Osteoblast (primary cell): ENCODE data around the gene AGBL4. TPM values are rescaled to one million over a fixed set of nuclear protein-coding genes. Genes with fewer than 3 reads are reported as not detected.
A peak's percentile ranks its signal among the peaks of the same experiment; 100 is the strongest.

Source experiments
- DNase-seq: peaks from one replicate; pipeline ENCODE4 v3.0.0; 2011; ENCODE audit warnings: low spot score, mixed read lengths; ENCODE audit not compliant: insufficient read length; ENCODE audit errors: missing footprints
- H2AFZ ChIP-seq: 2 replicates; pipeline ENCODE4 v1.6.0; 2011; ENCODE audit warnings: mild to moderate bottlenecking, low read length
- H3K27ac ChIP-seq: 2 replicates; pipeline ENCODE4 v1.5.1; 2011; ENCODE audit warnings: mild to moderate bottlenecking, low read depth, low read length, moderate library complexity
- H3K27me3 ChIP-seq: 2 replicates; pipeline ENCODE4 v1.6.0; 2012; ENCODE audit warnings: mild to moderate bottlenecking, control low read depth, inconsistent platforms, low read length, moderate library complexity; ENCODE audit not compliant: insufficient read depth
- H3K36me3 ChIP-seq: 2 replicates; pipeline ENCODE4 v1.5.1; 2011; ENCODE audit warnings: mild to moderate bottlenecking, low read length, control low read depth, moderate library complexity; ENCODE audit not compliant: insufficient read depth
- H3K4me1 ChIP-seq: 2 replicates; pipeline ENCODE4 v1.5.1; 2011; ENCODE audit warnings: mild to moderate bottlenecking, low read length, control low read depth, moderate library complexity; ENCODE audit not compliant: insufficient read depth
- H3K4me2 ChIP-seq: 2 replicates; pipeline ENCODE4 v1.6.0; 2011; ENCODE audit warnings: mild to moderate bottlenecking, low read length; ENCODE audit not compliant: insufficient read depth
- H3K4me3 ChIP-seq: fragments of 200-600 bp; sonication (generic); 3 replicates; pipeline ENCODE4 v1.5.1; 2012; ENCODE audit warnings: mild to moderate bottlenecking, low read length, inconsistent platforms; ENCODE audit not compliant: insufficient read depth
- H3K79me2 ChIP-seq: 2 replicates; pipeline ENCODE4 v1.6.0; 2012; ENCODE audit warnings: mild to moderate bottlenecking, low read length, control low read depth, inconsistent platforms; ENCODE audit not compliant: insufficient read depth
- H3K9me3 ChIP-seq: 2 replicates; pipeline ENCODE4 v1.5.1; 2011; ENCODE audit warnings: low read depth, low read length, control low read depth
- H4K20me1 ChIP-seq: 2 replicates; pipeline ENCODE4 v1.6.0; 2012; ENCODE audit warnings: mild to moderate bottlenecking, low read length, control low read depth; ENCODE audit not compliant: insufficient read depth
- total RNA-seq: library from RNA; depleted of rRNA; stranded (reverse); fragments of >200 nt; gene quantifications from 2 replicates; pipeline ENCODE4 v1.2.3, GENCODE V29; 2012
- TF ChIP-seq, protein P1 (sequence below): IDR thresholded peaks from 2 replicates; pipeline ENCODE4 v1.5.1; 2011; ENCODE audit warnings: mild to moderate bottlenecking, low read depth, low read length, moderate library complexity; ENCODE audit errors: extremely low read depth

The AGBL4 gene
- total RNA-seq, 1 donor = not detected

DNA sequence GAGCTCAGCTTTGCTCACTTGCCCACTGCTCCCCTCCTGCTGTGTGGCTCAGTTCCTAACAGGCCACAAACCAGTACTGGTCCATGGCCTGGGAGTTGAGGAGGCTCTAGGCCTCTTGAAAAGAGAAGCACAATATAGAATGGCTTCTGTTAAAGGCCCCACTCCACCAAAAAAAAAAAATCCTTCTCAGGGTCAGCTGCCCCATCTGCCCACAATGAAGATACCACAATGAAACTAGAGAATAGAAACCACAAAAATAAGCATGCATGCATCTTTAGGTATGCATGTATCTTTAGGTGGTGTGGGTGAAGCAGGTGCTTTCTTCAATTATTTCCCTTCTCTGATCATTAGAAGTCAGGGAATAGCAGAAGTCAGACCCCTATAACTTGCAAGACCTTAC, 626.7 kb downstream of the AGBL4 start:
- no peak overlapping the region for H3K27ac ChIP-seq
- no peak for DNase-seq

DNA sequence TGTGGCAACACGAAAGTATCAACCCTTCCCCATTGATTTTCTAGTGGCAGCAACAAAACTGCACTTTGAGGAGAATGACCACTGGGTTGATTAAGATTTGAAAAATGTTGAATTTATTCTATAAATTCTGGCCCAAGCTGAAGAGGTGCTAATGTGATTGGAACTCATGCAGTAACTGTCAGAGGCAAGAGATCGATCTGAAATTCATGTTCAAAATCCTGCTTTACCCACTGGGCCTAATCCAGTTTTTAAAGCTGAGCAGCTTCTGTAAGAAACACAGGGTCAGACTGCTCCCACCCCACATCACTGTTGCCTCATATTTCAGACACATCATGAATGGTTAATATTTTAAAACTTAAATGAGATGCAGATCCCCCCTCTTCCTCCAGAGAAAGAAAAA, 629.6 kb downstream of the AGBL4 start:
- Histone ChIP-seq H2AFZ (no peak overlapping the region), H3K4me2 (no peak overlapping the region), H3K27me3 (no peaks in the 10 kb centered on the region), H3K79me2 (no peaks in the 10 kb centered on the region), H3K36me3 (no peaks in the 10 kb centered on the region), H3K9me3 (no peaks in the 10 kb centered on the region), H3K4me1 (no peaks in the 10 kb centered on the region), H3K4me3 (no peak overlapping the region), H4K20me1 (no peaks in the 10 kb centered on the region), H3K27ac (no peak overlapping the region)
- DNase-seq = peak; percentile 1
- TF ChIP-seq, protein P1, sequence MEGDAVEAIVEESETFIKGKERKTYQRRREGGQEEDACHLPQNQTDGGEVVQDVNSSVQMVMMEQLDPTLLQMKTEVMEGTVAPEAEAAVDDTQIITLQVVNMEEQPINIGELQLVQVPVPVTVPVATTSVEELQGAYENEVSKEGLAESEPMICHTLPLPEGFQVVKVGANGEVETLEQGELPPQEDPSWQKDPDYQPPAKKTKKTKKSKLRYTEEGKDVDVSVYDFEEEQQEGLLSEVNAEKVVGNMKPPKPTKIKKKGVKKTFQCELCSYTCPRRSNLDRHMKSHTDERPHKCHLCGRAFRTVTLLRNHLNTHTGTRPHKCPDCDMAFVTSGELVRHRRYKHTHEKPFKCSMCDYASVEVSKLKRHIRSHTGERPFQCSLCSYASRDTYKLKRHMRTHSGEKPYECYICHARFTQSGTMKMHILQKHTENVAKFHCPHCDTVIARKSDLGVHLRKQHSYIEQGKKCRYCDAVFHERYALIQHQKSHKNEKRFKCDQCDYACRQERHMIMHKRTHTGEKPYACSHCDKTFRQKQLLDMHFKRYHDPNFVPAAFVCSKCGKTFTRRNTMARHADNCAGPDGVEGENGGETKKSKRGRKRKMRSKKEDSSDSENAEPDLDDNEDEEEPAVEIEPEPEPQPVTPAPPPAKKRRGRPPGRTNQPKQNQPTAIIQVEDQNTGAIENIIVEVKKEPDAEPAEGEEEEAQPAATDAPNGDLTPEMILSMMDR = no peak

More for the DNA sequence above, 626.7 kb downstream of the AGBL4 start:
- TF ChIP-seq, protein P1 = no peak
- Histone ChIP-seq H3K79me2 (no peaks in the 10 kb centered on the region), H3K4me1 (no peaks in the 10 kb centered on the region), H3K4me2 (no peak overlapping the region), H2AFZ (no peak overlapping the region), H4K20me1 (no peaks in the 10 kb centered on the region), H3K36me3 (no peaks in the 10 kb centered on the region), H3K9me3 (no peaks in the 10 kb centered on the region), H3K27me3 (no peaks in the 10 kb centered on the region), H3K4me3 (no peak overlapping the region)

DNA sequence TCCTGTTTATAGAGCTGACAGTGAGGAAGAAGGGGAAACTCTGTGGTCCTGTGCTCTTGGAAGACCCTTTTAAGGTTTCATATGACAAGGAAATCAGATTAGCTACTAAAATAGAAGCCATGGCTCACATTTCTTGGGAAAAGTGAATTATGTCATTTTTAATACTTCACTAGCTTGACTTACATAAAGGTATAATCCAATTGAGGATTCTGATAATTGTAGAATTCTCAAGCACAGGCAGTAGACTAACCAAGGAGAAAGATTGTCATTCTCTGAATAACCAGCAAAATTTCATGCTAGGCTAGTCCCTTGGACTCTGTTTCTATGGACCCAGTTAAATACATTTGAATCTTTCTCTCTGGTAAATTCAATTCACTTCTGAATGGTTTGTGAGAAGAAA, 634.1 kb downstream of the AGBL4 start:
- no peak overlapping the region for H3K4me3 ChIP-seq
- TF ChIP-seq, protein P1 = no peak
- no peak overlapping the region for H3K27ac ChIP-seq
- no peak overlapping the region for H3K4me2 ChIP-seq
- no peaks in the 10 kb centered on the region for H3K27me3 ChIP-seq
- no peak overlapping the region for H2AFZ ChIP-seq
- H3K79me2 ChIP-seq = no peaks in the 10 kb centered on the region
- no peaks in the 10 kb centered on the region for H3K9me3 ChIP-seq
- H3K36me3 ChIP-seq = no peaks in the 10 kb centered on the region
- H3K4me1 ChIP-seq = no peaks in the 10 kb centered on the region
- no peaks in the 10 kb centered on the region for H4K20me1 ChIP-seq
- DNase-seq = no peak

DNA sequence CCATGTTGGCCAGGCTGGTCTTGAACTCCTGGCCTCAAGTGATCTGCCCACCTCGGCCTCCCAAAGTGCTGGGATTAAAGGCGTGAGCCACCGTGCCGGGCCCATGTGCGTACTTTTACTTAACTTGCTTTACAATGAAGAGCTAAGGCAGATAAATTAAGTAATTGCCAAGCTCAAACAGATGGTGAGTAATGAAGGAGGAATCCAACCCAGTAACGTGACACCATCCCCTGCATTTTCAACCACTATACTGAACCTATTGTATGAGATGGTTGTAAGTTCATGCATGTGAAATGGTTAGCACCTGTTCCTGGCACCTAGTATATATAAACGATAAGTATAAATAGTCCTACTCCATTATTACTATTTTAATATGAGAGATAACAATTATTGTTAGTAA, 659.1 kb downstream of the AGBL4 start:
- H3K4me1 ChIP-seq = no peaks in the 10 kb centered on the region

More for the DNA sequence above, 659.1 kb downstream of the AGBL4 start:
- Histone ChIP-seq H3K9me3 (peaks cover 5% of the 10 kb centered on the region), H3K4me3 (no peak overlapping the region), H3K36me3 (no peaks in the 10 kb centered on the region), H4K20me1 (no peaks in the 10 kb centered on the region), H3K27ac (no peak overlapping the region), H3K4me2 (no peak overlapping the region), H2AFZ (no peak overlapping the region), H3K79me2 (no peaks in the 10 kb centered on the region), H3K27me3 (no peaks in the 10 kb centered on the region)
- TF ChIP-seq, protein P1 = no peak
- no peak for DNase-seq
